ENCODE results near the gene ASB18.

The ASB18 gene

GRCh38 chr2:236172255-236173035, 91.8 kb downstream of the ASB18 start:
- DNase-seq, result no peak

GRCh38 chr2:236171680-236172254, 92.4 kb downstream of the ASB18 start:
- DNase-seq, result no peak

- DNase-seq, result no peak
Observed at GRCh38 chr2:236171181-236171679, 93.0 kb downstream of the ASB18 start.

- DNase-seq, result no peak
Observed at GRCh38 chr2:236170590-236171165, 93.5 kb downstream of the ASB18 start.

- no peak for DNase-seq
Observed at GRCh38 chr2:236169741-236170589, 94.2 kb downstream of the ASB18 start.

- DNase-seq, result no peak
Observed at GRCh38 chr2:236169151-236169721, 95.0 kb downstream of the ASB18 start.

- DNase-seq, result no peak
Observed at GRCh38 chr2:236168110-236169080, 95.8 kb downstream of the ASB18 start, which contains the start of gene GBX2. Gene GBX2, minus strand, starts transcription at chr2:236168386. Its CDS starts 415 bp downstream, at chr2:236167971.

GRCh38 chr2:236167297-236168109, 96.7 kb downstream of the ASB18 start:
- DNase-seq, result peak; percentile 27

GRCh38 chr2:236166796-236167296, 97.4 kb downstream of the ASB18 start:
- no peak for DNase-seq

GRCh38 chr2:236165842-236166795, 98.1 kb downstream of the ASB18 start:
- DNase-seq, result no peak

GRCh38 chr2:236164925-236165841, 99.0 kb downstream of the ASB18 start:
- DNase-seq, result no peak

- no peak for DNase-seq
Observed at GRCh38 chr2:236164201-236164924, 99.8 kb downstream of the ASB18 start.

- no peak for DNase-seq
Observed at GRCh38 chr2:236163471-236164200, 100.6 kb downstream of the ASB18 start.

GRCh38 chr2:236162882-236163470, 101.2 kb downstream of the ASB18 start:
- DNase-seq, result no peak

GRCh38 chr2:236162031-236162845, 102.0 kb downstream of the ASB18 start:
- no peak for DNase-seq
